ENCODE measurements around the gene UACA. TPM values are rescaled to one million over a fixed set of nuclear protein-coding genes. Genes with fewer than 3 reads are reported as not detected.
"Not testable (repeated sequence)": the region's sequence is repeated elsewhere in the genome, so short reads cannot be mapped to it uniquely, and the experiment has no call there.

UACA gene
- total RNA-seq, 1 donor from 2014 or later = 9.4 TPM

DNA sequence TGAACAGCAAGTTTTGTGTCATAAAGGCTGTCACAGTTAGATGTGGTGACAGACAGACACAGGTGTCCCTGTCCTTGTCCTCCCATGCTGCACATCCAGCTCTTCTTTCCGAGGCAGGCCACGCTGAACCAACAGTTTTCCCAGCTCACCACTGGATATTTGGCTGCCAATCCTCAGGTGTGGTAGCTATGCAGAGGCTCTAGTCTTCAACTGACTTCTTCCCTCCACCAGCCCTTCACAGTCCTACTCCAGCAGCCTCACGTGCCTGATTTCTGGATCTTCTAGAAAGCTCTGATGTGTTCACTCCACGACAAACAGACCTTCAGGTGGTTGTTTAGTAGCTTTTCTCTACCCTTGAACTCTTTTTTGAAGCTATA is 145.5 kb downstream of the UACA start:
- Histone ChIP-seq H3K36me3 (ENCODE audit: control insufficient read depth, insufficient read depth, low read length) (no peaks in the 10 kb centered on the region), H3K27me3 (ENCODE audit: control insufficient read depth, insufficient read depth, low read length) (no peaks in the 10 kb centered on the region), H3K4me3 (ENCODE audit: low read depth, low read length) (no peak overlapping the region)
- TF ChIP-seq CTCF (IDR thresholded peaks at IDR 0.05; ENCODE audit: insufficient read depth, low read length, poor library complexity, severe bottlenecking) = no peak
- no peak for DNase-seq (ENCODE audit: low read depth)

DNA sequence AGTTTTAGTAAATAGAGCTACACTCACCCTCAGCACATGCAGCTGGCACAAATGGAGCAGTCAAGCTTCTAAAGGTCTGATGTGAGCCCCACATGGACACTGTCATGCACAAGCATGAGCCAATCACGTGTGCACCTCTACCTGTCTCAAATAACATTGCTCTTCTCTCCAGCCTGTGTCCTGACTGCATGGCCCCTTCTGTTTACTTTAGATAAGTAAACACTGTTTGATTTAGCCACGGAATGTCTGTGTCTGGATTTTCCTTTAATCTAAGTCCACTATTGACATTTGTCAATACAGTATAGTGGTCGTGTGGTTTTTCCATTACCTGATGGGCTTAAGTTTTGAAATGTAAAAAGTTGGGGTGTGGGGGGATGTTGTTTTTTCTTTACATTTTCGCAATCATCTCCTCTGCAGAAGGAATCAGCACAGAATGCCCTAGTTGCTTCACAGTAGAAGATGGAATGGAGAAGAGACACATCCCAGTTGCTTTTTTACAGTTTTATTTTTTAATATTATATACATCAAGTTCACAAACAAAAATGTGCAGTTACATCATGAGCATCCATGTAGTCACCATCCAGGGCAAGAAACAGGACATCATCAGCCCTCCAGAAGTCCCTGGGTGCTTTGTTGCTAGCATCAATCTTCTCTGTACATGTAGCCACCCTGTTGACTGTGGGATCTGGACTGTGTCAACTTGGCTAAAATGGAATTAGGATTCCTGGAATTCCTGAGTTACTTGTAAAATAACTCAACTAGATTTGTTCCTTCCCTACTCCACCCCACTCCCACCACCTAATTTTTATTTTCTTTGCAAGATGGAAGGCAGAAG is 146.1 kb downstream of the UACA start:
- no peak overlapping the region for H3K4me3 ChIP-seq (ENCODE audit: low read depth, low read length)
- TF ChIP-seq CTCF (IDR thresholded peaks at IDR 0.05; ENCODE audit: insufficient read depth, low read length, poor library complexity, severe bottlenecking) = no peak
- DNase-seq (ENCODE audit: low read depth) = no peak
- no peaks in the 10 kb centered on the region for H3K36me3 ChIP-seq (ENCODE audit: control insufficient read depth, insufficient read depth, low read length)
- H3K27me3 ChIP-seq (ENCODE audit: control insufficient read depth, insufficient read depth, low read length) = no peaks in the 10 kb centered on the region

GRCh38 chr15:70616311-70616756 is 147.0 kb downstream of the UACA start:
- not testable (repeated sequence) for H3K27me3 ChIP-seq (ENCODE audit: control insufficient read depth, insufficient read depth, low read length); DNase-seq (ENCODE audit: low read depth); H3K4me3 ChIP-seq (ENCODE audit: low read depth, low read length); H3K36me3 ChIP-seq (ENCODE audit: control insufficient read depth, insufficient read depth, low read length)

GRCh38 chr15:70615435-70616310 is 147.7 kb downstream of the UACA start:
- TF ChIP-seq CTCF (IDR thresholded peaks at IDR 0.05; ENCODE audit: insufficient read depth, low read length, poor library complexity, severe bottlenecking) = no peak
- DNase-seq (ENCODE audit: low read depth) = no peak
- H3K4me3 ChIP-seq (ENCODE audit: low read depth, low read length) = no peak overlapping the region
- H3K36me3 ChIP-seq (ENCODE audit: control insufficient read depth, insufficient read depth, low read length) = no peaks in the 10 kb centered on the region
- no peaks in the 10 kb centered on the region for H3K27me3 ChIP-seq (ENCODE audit: control insufficient read depth, insufficient read depth, low read length)

- no peak for DNase-seq (ENCODE audit: low read depth)
- no peak for TF ChIP-seq CTCF (IDR thresholded peaks at IDR 0.05; ENCODE audit: insufficient read depth, low read length, poor library complexity, severe bottlenecking)
- no peaks in the 10 kb centered on the region for H3K27me3 ChIP-seq (ENCODE audit: control insufficient read depth, insufficient read depth, low read length)
- H3K4me3 ChIP-seq (ENCODE audit: low read depth, low read length) = no peak overlapping the region
- no peaks in the 10 kb centered on the region for H3K36me3 ChIP-seq (ENCODE audit: control insufficient read depth, insufficient read depth, low read length)
Measured at GRCh38 chr15:70614221-70614620, 149.1 kb downstream of the UACA start.

DNA sequence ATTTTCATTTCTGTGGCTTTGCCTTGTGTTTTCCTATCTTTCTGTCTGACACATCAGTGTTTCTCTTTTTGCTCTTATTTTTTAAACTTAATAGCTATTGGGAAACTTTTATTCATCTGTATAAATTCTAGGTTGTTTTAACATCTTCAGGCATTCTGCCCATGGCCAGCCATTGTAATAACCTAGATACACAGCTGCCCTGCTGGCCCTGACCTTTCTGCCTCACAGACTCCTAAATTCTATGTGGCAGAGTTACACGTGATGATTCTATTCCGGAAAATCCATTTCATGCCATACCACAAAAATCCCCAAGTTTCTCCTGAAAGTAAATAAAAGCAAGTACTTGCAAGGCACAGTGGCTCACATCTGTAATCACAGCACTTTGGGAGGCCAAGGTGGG is 150.1 kb downstream of the UACA start:
- H3K27me3 ChIP-seq (ENCODE audit: control insufficient read depth, insufficient read depth, low read length) = no peaks in the 10 kb centered on the region
- H3K4me3 ChIP-seq (ENCODE audit: low read depth, low read length) = no peak overlapping the region
- H3K36me3 ChIP-seq (ENCODE audit: control insufficient read depth, insufficient read depth, low read length) = no peaks in the 10 kb centered on the region
- no peak for TF ChIP-seq CTCF (IDR thresholded peaks at IDR 0.05; ENCODE audit: insufficient read depth, low read length, poor library complexity, severe bottlenecking)
- DNase-seq (ENCODE audit: low read depth) = no peak
